AG09309 (cell line): ENCODE data around the gene ITSN2.

Source experiments
- DNase-seq: peaks from one replicate; pipeline ENCODE4 v3.0.0-alpha.2; 2010; ENCODE audit warnings: low read depth
- H3K4me3 ChIP-seq: 2 replicates; pipeline ENCODE4 v1.5.1; 2011; ENCODE audit warnings: mild to moderate bottlenecking, low read depth, low read length, moderate library complexity; ENCODE audit not compliant: control insufficient read depth
- CTCF ChIP-seq: IDR thresholded peaks from 2 replicates; pipeline ENCODE4 v1.5.1; 2011; ENCODE audit warnings: mild to moderate bottlenecking, low read depth, low read length, inconsistent platforms; ENCODE audit not compliant: insufficient read depth, control insufficient read depth; ENCODE audit errors: missing control alignments

ITSN2 gene

GRCh38 chr2:24214880-24215279 is 145.5 kb downstream of the ITSN2 start:
- H3K4me3 ChIP-seq, result no peak overlapping the region
- no peak for TF ChIP-seq CTCF
- no peak for DNase-seq

- TF ChIP-seq CTCF, result no peak
- no peak for DNase-seq
Observed at GRCh38 chr2:24211408-24211807, 148.9 kb downstream of the ITSN2 start.

GRCh38 chr2:24210723-24211122 is 149.6 kb downstream of the ITSN2 start:
- no peak overlapping the region for H3K4me3 ChIP-seq
- DNase-seq, result no peak
- TF ChIP-seq CTCF, result no peak

More at GRCh38 chr2:24211408-24211807, 148.9 kb downstream of the ITSN2 start:
- H3K4me3 ChIP-seq, result no peak overlapping the region

- H3K4me3 ChIP-seq, result no peak overlapping the region
- DNase-seq, result no peak
- no peak for TF ChIP-seq CTCF
Observed at GRCh38 chr2:24210106-24210455, 150.3 kb downstream of the ITSN2 start.

- no peak for TF ChIP-seq CTCF
- DNase-seq, result no peak
- no peak overlapping the region for H3K4me3 ChIP-seq
Observed at GRCh38 chr2:24209389-24210105, 150.8 kb downstream of the ITSN2 start.

GRCh38 chr2:24208490-24208889 is 151.8 kb downstream of the ITSN2 start:
- no peak for DNase-seq
- no peak for TF ChIP-seq CTCF
- no peak overlapping the region for H3K4me3 ChIP-seq
